A673 (cell line): ENCODE results near the gene GMPPA. TPM values are rescaled to one million over a fixed set of nuclear protein-coding genes. Genes with fewer than 3 reads are reported as not detected.

ENCODE experiments used
- BruUV-seq: library from RNA; stranded (reverse); fragments of 400-500 nt; replicated peaks from 2 replicates; lab custom pipeline; 2021; lab: Mats Ljungman, UMichigan
- CTCF ChIA-PET: fragments of 300-600 bp; sonication (Branson Sonifier 250); formaldehyde crosslinking; loops from one replicate; lab custom pipeline; 2022; ENCODE audit warnings: antibody characterized with exemption; lab: Charles Lee
- POLR2A ChIA-PET: fragments of 300-600 bp; sonication (Branson Sonifier 250); formaldehyde crosslinking; loops from one replicate; lab custom pipeline; 2022; ENCODE audit warnings: antibody characterized with exemption; ENCODE audit not compliant: low non-redundant PET; lab: Charles Lee
- DNase-seq: peaks from one replicate; pipeline ENCODE4 v3.0.0-alpha.2; 2015; ENCODE audit warnings: low spot score
- H3K27ac ChIP-seq: fragments of 200-600 bp; sonication (generic); 2 replicates; pipeline ENCODE4 v1.5.1; 2016; ENCODE audit warnings: mixed run types, low read depth, mild to moderate bottlenecking, mixed read lengths, antibody characterized with exemption, low read length; ENCODE audit not compliant: poor library complexity, severe bottlenecking
- H3K27me3 ChIP-seq: fragments of 200-600 bp; sonication (generic); replicated peaks from 2 replicates; pipeline ENCODE4 v1.6.1; 2017; ENCODE audit warnings: mixed run types, low read depth, mild to moderate bottlenecking, mixed read lengths, antibody characterized with exemption, low read length; ENCODE audit not compliant: insufficient read depth, poor library complexity
- H3K36me3 ChIP-seq: fragments of 200-600 bp; sonication (generic); 2 replicates; pipeline ENCODE4 v1.6.1; 2016; ENCODE audit warnings: mixed run types, mild to moderate bottlenecking, mixed read lengths, antibody characterized with exemption, low read length; ENCODE audit not compliant: insufficient read depth, poor library complexity, severe bottlenecking
- H3K4me1 ChIP-seq: fragments of 200-600 bp; sonication (generic); 2 replicates; pipeline ENCODE4 v1.6.1; 2017; ENCODE audit warnings: mixed run types, mild to moderate bottlenecking, mixed read lengths, antibody characterized with exemption, low read length; ENCODE audit not compliant: insufficient read depth, poor library complexity, severe bottlenecking
- H3K4me3 ChIP-seq: fragments of 200-600 bp; sonication (generic); 2 replicates; pipeline ENCODE4 v1.5.1; 2016; ENCODE audit warnings: low read depth, mixed run types, mild to moderate bottlenecking, mixed read lengths, low read length; ENCODE audit not compliant: poor library complexity, severe bottlenecking
- H3K9me3 ChIP-seq: fragments of 200-600 bp; sonication (generic); 2 replicates; pipeline ENCODE4 v1.6.1; 2016; ENCODE audit warnings: mixed run types, low read depth, mild to moderate bottlenecking, mixed read lengths, antibody characterized with exemption, low read length; ENCODE audit not compliant: poor library complexity, severe bottlenecking
- CTCF ChIP-seq: fragments of 300-800, 200-600 bp; sonication (generic); conservative IDR thresholded peaks from 2 replicates; pipeline ENCODE4 v1.5.1; 2017; ENCODE audit warnings: low read depth, mild to moderate bottlenecking, antibody characterized with exemption, low read length, moderate library complexity, mixed read lengths
- EZH2 ChIP-seq: fragments of 200-600 bp; sonication (generic); IDR thresholded peaks from 2 replicates; pipeline ENCODE4 v1.6.1; 2017; ENCODE audit warnings: borderline replicate concordance, low read depth, mild to moderate bottlenecking, mixed read lengths, antibody characterized with exemption, low read length; ENCODE audit not compliant: poor library complexity, severe bottlenecking
- intact Hi-C: fragments of 100-400 bp; cut with micrococcal nuclease; formaldehyde crosslinking; loops from one replicate; pipeline ENCODE4 v1.10.0; 2022; ENCODE audit not compliant: unreplicated experiment
- total RNA-seq: library from RNA; stranded (reverse); gene quantifications from 2 replicates; pipeline ENCODE4 v1.2.3, GENCODE V29; 2021

Gene GMPPA
- total RNA-seq, 1 experiment from 2014 or later = 32.1 TPM

- H3K4me1 ChIP-seq = peaks cover 3% of the 10 kb centered on the region
- DNase-seq = no peak
- H3K27ac ChIP-seq = no peak overlapping the region
- no peak overlapping the region for H3K4me3 ChIP-seq
- no TSS peak for BruUV-seq
- intact Hi-C loops = no loop called here
- CTCF ChIA-PET = interaction anchor here (0.5 to 3.3 kb wide), 2 partner anchors 36 to 144 kb away, joined by 5 to 101 read pairs; partner anchors contain the start of genes DNPEP and GMPPA
- H3K9me3 ChIP-seq = no peaks in the 10 kb centered on the region
- TF ChIP-seq EZH2 = no peak
- TF ChIP-seq CTCF = no peak
- H3K27me3 ChIP-seq = no peaks in the 10 kb centered on the region
- no peaks in the 10 kb centered on the region for H3K36me3 ChIP-seq
- POLR2A ChIA-PET = no interaction called here
Observed at GRCh38 chr2:219532378-219532649, 33.6 kb downstream of the GMPPA start.

GRCh38 chr2:219533930-219534661, 35.4 kb downstream of the GMPPA start:
- BruUV-seq = no TSS peak
- Histone ChIP-seq H3K4me3 (no peak overlapping the region), H3K4me1 (peaks cover 9% of the 10 kb centered on the region), H3K27ac (no peak overlapping the region), H3K27me3 (no peaks in the 10 kb centered on the region), H3K9me3 (no peaks in the 10 kb centered on the region), H3K36me3 (no peaks in the 10 kb centered on the region)
- ChIA-PET CTCF (no interaction called here), POLR2A (no interaction called here)
- no peak for DNase-seq
- no peak for TF ChIP-seq CTCF
- no peak for TF ChIP-seq EZH2
- intact Hi-C loops = no loop called here

GRCh38 chr2:219536425-219536824, 37.7 kb downstream of the GMPPA start:
- TF ChIP-seq EZH2 (no peak), CTCF (no peak)
- no peaks in the 10 kb centered on the region for H3K27me3 ChIP-seq
- DNase-seq = no peak
- CTCF ChIA-PET = no interaction called here
- no peaks in the 10 kb centered on the region for H3K9me3 ChIP-seq
- peaks cover 6% of the 10 kb centered on the region for H3K4me1 ChIP-seq
- intact Hi-C loops = no loop called here
- no peak overlapping the region for H3K4me3 ChIP-seq
- H3K27ac ChIP-seq = no peak overlapping the region
- H3K36me3 ChIP-seq = peaks cover 3% of the 10 kb centered on the region
- no TSS peak for BruUV-seq
- POLR2A ChIA-PET = no interaction called here
